ENCODE measurements around the gene TEKT1.
"Not testable (repeated sequence)": the region's sequence is repeated elsewhere in the genome, so short reads cannot be mapped to it uniquely, and the experiment has no call there.

TEKT1 gene

DNA sequence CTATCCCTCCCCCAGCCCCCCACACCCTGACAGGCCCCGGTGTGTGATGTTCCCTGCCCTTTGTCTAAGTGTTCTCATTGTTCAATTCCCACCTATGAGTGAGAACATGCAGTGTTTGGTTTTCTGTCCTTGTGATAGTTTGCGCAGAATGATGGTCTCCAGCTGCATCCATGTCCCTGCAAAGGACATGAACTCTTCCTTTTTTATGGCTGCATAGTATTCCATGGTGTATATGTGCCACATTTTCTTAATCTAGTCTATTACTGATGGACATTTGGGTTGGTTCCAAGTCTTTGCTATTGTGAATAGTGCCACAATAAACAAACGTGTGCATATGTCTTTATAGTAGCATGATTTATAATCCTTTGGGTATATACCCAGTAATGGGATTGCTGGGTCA, 15.2 kb downstream of the TEKT1 start:
- not testable (repeated sequence) for DNase-seq (ENCODE audit: low read depth, low spot score)

DNA sequence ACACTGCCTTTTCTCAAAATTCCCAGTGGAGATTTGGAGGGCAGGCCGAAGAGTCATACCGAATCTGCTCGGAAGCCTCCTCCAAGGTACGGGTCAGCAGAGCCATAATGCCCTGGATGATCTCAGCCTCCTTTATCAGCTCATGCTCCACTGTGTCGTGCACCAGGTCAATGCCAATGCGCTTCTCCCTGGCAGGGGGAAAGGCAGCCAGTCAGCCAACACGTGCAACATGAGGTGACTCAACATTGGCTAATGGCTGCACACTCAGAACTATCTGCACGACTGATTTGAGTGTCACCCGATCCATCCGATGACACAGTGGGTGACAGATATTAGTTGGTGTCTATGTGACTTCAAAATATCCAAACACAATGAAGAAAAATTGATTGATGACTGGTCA, 15.8 kb downstream of the TEKT1 start:
- DNase-seq (ENCODE audit: low read depth, low spot score) = no peak

DNA sequence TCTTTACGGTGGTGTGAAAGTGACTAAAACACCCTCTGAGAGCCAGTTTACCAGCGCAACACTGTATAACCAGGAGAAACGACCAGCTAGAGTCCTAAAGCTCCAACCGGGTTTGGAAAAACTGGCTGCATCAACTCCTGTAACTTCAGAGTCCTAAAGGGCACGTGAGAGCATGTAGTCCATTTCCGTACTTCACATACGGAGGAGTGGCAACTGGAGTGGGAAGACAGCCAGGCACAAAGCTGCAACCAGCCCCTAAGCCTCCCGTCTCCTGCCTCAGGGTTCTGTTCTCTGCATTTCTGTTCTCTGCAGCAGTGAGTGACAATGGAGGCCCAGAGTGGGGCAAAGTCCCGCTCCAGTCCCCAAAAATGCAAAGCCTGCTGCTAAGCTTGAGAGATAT, 19.2 kb downstream of the TEKT1 start:
- DNase-seq (ENCODE audit: low read depth, low spot score) = no peak

DNA sequence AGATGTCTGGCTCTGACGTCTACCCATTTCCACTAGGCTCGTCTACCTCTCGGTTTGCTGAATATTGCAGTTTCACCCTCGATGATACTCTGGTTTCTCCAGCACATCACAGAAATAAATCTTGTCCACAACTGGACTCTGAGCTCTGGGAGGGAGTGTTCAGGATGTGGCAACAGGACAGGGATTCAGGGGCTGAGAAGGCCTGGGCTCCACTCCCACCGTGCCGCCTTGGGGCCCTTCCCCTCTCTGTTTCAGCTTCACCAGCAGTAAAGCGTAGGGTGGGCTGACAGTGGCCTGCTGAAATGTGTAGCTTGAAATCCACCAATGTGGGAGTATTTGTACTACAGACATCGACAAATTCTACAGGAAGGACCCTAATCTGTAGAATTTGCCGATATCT, 20.0 kb downstream of the TEKT1 start:
- no peak for DNase-seq (ENCODE audit: low read depth, low spot score)

DNA sequence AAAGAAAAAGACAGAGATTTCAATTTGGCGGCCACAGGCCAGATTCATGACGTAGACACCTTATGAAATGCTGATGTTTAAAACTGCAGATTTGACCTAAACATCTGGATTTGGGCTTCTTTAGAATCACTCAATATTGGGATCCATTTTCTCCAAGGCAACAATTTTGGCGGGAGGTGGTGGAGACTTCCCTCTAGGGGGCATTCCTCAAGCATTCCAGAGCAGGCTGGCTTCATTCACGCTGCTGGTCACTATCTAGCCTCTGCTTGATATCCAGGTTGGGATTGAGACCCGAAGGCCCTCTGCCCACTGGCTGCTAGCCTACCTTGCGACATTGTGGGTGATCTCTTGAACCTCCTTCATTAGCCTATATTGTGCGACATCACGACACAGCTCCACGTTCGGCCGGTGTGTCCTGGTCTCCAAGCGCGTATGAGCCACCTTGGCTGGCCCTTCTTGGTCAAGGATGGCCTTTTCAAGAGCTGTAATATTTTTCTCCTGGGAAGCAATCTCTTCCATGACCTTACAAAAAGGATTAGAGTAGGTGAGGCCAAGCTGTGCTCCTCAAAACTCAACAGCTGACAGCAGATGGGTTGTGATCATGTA, 31.0 kb downstream of the TEKT1 start:
- DNase-seq (ENCODE audit: low read depth, low spot score) = no peak

DNA sequence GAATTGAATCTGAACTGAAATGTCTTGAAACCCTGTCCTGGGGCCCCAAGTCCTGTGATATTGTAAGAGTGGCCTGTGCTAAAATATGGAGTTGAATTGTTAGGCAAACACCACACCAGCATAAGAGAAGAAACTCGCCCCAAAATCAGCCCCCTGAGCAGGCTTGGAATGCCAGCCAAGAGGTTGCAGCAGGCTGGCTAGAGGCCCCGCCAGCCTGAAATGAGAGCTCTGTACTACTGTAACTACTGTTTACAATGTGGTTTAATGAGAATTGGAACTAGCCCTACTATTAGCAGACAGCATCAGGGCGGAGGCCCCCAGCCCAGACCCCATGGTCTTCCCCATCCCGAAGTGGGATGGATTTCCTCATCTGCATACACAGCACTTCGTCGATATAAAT, 31.8 kb downstream of the TEKT1 start:
- no peak for DNase-seq (ENCODE audit: low read depth, low spot score)

DNA sequence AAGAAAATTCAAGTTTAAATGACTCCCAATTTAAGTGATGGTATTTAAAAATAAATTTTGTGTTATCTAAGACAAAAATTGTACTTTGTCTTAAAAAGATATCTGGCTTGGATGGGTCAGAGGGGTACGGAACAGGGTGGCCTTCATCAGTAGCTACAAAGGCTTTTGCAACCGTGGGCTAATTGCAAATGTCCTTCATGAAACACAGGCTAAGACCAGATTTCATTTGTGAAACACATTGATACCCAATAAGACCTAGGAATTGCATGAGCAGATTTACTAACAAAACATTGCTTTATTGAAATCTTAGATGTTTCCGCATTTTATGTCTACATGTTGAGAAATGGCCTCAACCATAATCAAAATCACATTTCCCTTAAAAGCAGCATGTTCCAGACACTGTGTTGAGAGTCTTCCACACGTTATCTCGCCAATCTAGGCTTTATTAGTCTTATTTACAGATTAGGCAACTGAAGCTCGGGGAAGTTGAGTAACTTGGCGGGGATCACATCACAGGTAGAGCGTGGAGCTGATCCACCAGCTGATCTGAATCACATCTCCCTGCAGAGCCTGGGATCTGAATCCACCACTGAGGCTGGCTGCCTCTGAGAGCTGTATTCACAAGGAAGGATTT, 33.7 kb downstream of the TEKT1 start:
- DNase-seq (ENCODE audit: low read depth, low spot score) = no peak

DNA sequence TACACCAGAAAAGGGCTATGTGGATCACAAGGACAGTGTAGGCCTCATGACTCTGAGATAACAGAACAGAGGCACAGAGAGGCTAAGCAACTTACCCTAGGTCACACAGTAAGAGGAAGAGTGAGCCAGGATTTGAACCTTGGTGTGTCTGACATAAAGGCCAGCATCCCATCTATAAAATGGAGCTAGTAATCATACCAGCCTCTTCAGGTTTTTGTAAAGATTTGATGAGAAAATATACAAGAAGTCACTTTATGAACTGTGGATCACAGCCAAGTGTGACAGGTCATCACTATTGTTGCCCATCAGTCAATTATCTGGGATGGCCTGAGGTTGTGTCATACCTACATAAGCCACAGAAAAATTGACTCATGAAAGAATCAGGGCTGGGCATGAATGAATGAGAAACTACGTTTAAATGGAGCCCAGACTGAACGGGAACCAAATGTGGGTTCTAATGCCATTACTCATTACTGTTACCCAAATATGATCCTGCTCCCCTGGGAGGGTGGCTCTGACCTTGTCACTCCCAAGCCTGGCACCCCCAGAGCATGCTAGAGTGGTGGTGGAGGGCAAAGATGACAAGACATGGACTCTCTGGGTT, 34.5 kb downstream of the TEKT1 start:
- no peak for DNase-seq (ENCODE audit: low read depth, low spot score)

DNA sequence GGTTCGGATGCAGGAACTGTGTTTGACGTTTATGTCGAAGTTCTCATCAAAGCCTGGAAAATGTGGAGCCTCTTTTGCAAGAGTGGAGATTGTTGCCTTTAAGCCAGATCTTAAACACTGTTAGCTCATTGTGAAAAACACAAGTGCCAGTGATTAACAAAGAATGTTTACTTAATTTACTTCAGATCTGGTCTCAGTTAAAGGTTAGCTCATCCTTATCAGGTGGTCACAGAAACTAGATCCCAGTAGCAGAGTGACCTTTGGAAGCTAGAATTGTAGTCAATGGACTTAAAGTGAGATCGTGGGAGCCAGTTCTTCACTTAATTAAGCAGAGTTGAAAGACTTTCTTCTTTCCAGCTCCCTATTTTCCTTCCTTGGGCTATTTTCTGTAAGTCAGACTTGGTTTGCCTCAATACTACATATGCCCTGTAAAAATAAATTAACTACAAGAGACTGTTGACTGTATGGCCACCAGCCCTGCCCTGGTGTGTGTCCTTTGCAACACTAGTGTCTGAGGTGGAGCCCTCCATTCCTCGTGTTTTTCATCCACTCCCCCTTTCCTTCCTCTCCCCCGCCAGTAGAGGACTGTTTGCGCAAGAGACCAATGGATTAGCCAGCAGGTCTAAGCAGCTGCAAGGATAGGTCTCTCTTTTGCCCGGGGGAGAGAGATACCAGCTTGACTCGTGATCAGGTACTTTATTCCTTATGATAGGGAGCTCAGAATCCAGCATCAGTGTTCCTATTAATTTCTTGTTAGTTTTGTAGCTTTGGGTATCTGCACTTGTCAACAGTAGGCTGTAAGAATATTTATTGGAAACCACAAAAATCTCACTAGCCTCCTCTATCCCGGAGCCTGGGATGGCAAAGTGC, 35.3 kb downstream of the TEKT1 start:
- DNase-seq (ENCODE audit: low read depth, low spot score) = no peak

DNA sequence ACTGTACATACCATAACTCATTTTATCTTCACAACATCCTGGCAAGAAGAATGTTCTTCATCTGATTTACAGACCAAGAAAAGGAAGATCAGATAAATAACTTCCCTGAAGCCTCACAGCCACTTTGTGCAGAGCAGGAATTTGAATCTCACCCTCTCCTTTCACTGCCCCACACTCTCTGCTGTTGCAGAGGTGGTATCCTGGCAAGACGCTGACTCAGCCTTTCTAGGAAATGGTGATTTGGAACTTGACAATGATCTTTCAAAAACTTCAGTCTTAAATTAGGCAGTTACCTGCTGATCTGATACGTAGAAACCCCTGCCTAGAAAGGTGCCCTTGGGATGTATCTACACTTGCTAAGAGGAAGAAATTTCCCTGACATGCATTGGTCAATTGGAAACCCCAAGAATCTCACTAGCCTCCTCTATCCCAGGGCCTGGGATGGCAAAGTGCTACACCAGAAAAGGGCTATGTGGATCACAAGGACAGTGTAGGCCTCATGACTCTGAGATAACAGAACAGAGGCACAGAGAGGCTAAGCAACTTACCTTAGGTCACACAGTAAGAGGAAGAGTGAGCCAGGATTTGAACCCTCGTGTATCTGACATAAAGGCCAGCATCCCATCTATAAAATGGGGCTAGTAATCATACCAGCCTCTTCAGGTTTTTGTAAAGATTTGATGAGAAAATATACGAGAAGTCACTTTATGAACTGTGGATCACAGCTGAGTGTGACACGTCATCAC, 37.6 kb downstream of the TEKT1 start:
- no peak for DNase-seq (ENCODE audit: low read depth, low spot score)

DNA sequence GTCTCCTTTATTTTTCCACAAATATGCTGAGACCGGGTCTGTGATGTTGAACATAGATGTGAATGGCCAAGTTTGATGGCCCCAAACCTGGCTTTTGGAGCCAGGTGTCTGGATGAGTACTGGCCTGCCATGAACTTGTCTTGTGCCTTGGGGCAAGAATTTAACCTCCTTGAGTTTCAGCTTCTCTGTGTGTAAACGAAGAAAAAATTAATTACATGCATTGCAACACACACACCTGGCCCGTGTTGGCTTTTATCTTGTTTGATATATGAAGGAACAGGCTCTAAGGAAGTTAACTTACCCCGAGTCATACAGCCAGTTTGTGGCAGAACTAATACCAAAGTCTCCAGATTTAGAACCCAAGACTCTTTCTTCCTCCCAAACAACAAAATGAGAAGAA, 42.4 kb downstream of the TEKT1 start:
- no peak for DNase-seq (ENCODE audit: low read depth, low spot score)

DNA sequence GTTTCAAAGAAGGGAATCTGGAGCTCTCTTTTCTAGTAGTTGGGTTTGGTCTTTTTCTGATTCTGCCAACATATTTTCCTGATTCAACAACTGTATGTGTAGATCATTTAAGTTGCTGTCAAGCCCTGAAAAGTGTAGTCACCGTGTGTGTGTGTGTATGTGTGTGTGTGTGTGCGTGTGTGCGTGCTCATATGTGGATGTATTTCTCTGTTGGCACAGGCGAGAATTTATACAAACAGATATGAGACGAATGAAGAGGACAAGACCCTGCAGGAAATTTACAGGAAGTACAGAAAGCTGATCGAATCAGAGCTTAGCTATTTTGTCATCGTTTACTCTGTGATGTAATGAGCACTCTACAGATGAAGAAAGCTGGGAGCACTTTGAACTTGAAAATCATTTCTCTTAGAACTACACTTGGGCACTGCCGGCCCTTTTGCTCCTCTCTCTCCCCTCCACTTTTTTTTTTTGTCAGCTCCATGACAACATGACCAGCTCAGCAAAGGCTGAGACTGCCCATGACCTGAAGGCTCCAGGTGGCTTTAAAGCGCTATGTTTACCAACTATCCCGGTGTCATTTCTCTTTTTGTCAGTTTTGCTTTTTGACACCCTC, 44.3 kb downstream of the TEKT1 start:
- no peak for DNase-seq (ENCODE audit: low read depth, low spot score)

DNA sequence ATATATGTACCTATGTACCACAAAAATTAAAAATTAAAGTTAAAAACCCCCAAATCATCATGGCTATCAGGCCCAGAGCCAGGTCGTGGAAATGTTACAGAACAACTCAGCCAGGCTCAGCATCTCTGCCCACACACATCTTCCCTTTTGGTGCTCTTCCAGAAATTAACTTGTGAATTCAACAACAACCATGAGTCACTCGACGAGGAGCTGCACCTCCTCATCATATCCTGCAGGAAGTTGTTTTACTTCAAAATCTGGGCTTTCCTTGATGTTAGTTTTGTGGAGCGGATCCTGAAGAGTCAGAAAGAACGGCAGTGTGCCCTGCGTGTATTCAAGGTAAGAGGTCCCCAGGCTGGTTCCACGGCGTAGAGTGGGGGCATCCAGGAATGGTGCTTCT, 44.9 kb downstream of the TEKT1 start:
- DNase-seq (ENCODE audit: low read depth, low spot score) = no peak

DNA sequence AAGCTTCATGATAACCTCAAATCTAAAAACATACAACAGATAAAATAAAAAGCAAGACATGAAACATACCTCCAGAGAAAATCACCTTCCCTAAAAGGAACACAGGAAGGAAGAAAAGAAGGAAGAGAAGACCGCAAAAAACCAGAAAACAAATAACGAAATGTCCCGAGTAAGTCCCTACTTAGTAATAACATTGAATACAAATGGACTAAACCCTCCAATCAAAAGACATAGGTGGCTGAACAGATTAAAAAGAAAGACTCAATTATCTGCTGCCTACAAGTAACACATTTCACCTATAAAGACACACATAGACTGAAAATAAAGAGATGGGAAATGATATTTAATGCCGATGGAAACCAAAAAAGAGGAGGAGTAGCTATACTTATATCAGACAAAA, 49.3 kb downstream of the TEKT1 start:
- no peak for DNase-seq (ENCODE audit: low read depth, low spot score)

DNA sequence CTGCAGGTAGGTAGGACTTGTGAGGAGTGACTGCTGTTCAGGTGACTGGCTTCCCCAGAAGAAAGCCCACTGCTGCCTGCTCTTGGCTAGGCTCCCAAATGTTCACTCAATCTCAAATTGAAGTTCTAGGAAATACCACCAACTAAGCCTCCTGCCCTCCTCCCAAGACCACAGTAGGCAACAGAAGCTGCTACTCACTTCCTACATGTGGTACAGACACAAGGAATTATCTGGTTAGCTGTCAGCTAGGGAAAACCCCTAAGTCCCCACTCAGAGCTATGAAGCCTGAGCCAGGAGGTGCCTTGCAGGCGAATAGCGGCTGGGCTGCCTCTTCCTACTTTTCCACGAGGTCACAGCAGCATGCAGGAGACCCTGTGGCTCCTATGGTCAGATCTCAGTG, 50.6 kb downstream of the TEKT1 start:
- DNase-seq (ENCODE audit: low read depth, low spot score) = no peak

DNA sequence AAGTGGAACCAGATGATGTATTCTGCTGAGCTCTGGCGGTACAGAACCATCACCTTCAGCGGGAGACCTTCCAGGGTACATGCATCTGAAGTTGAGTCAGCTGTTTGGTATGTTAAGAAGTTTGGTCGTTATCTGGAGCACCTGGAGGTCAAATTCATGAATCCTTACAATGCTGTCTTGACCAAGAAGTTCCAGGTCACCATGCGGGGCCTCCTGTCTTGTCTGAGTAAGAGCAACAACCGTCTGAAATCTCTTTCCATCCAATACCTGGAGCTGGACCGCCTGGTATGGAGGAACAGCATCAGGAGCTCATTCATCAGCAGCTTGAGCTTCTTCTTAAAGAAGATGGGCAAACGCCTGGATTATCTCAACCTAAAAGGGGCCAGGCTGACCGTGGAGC, 51.5 kb downstream of the TEKT1 start:
- no peak for DNase-seq (ENCODE audit: low read depth, low spot score)

DNA sequence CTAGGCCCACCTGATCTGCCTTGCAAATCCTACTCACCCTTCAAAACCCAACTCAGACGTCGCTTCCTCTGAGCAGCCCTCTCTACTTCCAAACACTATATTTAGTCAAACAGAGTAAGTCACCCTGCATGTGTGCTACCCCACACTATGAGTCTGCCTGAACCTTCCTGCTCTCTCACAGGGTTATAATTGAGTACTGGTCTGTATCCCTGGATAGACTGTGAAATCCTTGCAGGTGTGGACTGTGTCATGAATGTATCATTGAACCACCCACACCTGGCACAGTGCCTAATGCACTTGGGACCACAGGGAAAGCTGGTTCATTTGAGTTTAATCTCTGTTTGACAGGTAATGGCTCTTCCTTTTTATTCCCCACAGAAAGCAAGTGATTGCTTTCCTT, 52.1 kb downstream of the TEKT1 start:
- no peak for DNase-seq (ENCODE audit: low read depth, low spot score)

DNA sequence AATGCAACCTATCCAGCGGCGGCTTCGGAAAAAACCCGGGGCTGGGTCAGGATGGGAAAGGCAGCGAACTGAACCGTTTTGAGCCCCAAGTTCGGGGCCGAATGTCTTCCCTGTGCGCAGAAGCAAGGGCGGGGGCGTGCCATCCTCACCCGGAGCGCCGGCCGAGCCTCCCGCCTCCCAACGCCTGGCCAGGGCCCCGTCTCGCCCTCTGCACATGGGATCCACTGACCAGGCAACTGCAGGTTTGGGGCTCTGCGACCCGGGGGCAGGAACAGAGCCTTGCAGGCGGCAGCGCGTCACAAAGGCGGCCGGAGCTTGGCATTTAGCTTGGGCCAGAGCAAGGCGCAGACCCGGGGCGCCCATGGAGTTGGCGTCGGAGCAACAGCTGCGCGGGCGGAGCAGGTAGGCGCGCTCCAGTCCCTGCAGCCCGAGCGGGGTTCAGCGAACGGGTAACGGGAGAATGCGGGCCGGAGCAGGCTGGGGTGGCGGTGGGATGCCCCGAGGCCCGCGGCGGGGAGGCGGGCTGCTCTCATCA, 55.6 kb downstream of the TEKT1 start, which contains the start of gene FBXO39:
FBXO39 (plus strand) TSS at position 345 of the 535 bp plus-strand sequence. CDS start 3,654 bp downstream, outside the sequence.
- DNase-seq (ENCODE audit: low read depth, low spot score) = no peak

DNA sequence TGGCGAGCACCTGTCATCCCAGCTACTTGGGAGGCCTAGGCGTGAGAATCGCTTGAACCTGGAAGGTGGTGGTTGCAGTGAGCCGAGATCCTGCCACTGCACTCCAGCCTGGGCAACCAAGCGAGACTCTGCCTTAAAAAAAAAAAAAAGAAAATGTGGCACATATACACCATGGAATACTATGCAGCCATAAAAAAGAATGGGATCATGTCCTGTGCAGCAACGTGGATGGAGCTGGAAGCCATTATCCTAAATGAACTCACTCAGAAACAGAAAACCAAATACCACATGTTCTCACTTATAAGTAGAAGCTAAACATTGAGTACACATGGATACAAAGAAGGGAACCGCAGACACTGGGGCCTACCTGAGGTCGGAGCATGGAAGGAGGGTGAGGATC, 56.6 kb downstream of the TEKT1 start:
- not testable (repeated sequence) for DNase-seq (ENCODE audit: low read depth, low spot score)

DNA sequence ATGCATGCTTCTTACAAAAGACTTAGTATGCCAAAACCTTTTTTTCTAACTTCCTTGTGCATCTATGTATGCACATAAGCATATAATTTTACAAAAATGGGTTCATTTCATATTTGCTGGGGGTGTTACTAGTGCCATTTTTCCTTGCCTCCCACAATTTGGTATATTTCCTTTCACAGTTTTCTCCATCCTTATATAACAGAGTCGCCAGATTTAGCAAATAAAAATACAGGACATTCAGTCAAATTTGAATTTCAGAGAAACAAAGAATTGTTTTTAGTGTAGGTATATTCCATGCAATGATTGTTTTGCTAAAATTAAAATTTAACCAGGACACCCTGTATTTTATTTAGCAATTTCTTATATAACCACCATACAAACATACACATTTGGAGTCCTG, 59.5 kb downstream of the TEKT1 start:
- DNase-seq (ENCODE audit: low read depth, low spot score) = no peak

DNA sequence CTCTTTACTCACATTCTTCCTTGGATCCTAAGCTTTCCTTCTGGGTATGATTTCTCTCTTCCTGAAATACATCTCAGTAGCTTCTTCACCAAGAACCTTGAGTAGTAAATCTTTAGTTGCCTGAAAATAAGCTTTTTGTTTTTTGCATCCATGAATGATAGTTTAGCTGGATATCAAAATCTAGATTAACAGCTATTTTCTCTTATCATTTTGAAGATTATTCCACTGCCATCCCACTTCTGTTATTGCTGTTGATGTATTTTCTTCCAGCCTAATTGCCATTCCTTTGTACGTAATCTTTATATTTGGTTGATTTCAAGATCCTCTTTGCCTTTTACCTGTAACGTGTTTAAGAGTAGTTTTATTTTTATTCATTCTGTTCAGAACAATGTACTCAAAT, 63.1 kb downstream of the TEKT1 start:
- no peak for DNase-seq (ENCODE audit: low read depth, low spot score)

All from smooth muscle cell of the brain vasculature (primary cell).